ENCODE measurements around the gene PALB2. TPM values are rescaled to one million over a fixed set of nuclear protein-coding genes. Genes with fewer than 3 reads are reported as not detected.
"Not testable (repeated sequence)": the region's sequence is repeated elsewhere in the genome, so short reads cannot be mapped to it uniquely, and the experiment has no call there.

PALB2 gene
- polyA plus RNA-seq, 1 experiment, result 6.5 TPM

DNA sequence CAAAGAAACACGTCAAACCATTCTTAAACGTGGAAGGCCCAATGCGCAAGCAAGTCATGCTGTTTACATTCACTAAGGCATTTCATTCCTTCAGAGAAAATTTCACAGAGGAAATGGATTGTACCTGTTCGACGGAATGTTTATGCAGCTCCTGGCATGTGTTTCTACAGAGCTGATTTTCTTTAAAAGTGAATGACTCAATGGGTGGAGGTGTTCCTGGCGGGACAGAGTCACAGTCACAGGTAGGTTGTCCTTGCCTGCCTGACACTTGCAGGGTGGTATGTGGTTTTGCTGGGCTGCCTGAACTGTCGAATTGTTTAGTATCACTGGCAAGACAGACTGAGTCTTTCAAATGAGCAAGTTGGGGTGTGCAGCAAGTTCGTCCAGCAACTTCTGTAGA lies 11.6 kb downstream of the PALB2 start:
- Histone ChIP-seq H3K4me3 (ENCODE audit: low read depth, low read length) (no peak overlapping the region), H3K27me3 (ENCODE audit: control insufficient read depth, insufficient read depth, low read length) (no peaks in the 10 kb centered on the region), H3K9me3 (ENCODE audit: control insufficient read depth, insufficient read depth, low read length) (no peaks in the 10 kb centered on the region), H3K27ac (ENCODE audit: low read depth, low read length) (no peak overlapping the region)
- TF ChIP-seq CTCF (IDR thresholded peaks at IDR 0.05; ENCODE audit: low read depth, low read length), result no peak
- ChIA-PET CTCF (interaction anchor here (1.0 to 1.6 kb wide), 2 partner anchors 33 to 98 kb away, joined by 3 to 5 read pairs; no protein-coding TSS in a partner anchor), POLR2A (no interaction called here)
- DNase-seq (ENCODE audit: low read depth, low spot score), result no peak

GRCh38 chr16:23624092-23624491 lies 17.0 kb downstream of the PALB2 start:
- Histone ChIP-seq H3K9me3 (ENCODE audit: control insufficient read depth, insufficient read depth, low read length) (no peaks in the 10 kb centered on the region), H3K27ac (ENCODE audit: low read depth, low read length) (no peak overlapping the region), H3K4me3 (ENCODE audit: low read depth, low read length) (no peak overlapping the region), H3K27me3 (ENCODE audit: control insufficient read depth, insufficient read depth, low read length) (no peaks in the 10 kb centered on the region)
- CTCF ChIA-PET, result no interaction called here
- no peak for TF ChIP-seq CTCF (IDR thresholded peaks at IDR 0.05; ENCODE audit: low read depth, low read length)
- POLR2A ChIA-PET, result no interaction called here
- no peak for DNase-seq (ENCODE audit: low read depth, low spot score)

- H3K4me3 ChIP-seq (ENCODE audit: low read depth, low read length), result no peak overlapping the region
- ChIA-PET CTCF (no interaction called here), POLR2A (no interaction called here)
- H3K9me3 ChIP-seq (ENCODE audit: control insufficient read depth, insufficient read depth, low read length), result no peaks in the 10 kb centered on the region
- TF ChIP-seq CTCF (IDR thresholded peaks at IDR 0.05; ENCODE audit: low read depth, low read length), result no peak
- no peak overlapping the region for H3K27ac ChIP-seq (ENCODE audit: low read depth, low read length)
- DNase-seq (ENCODE audit: low read depth, low spot score), result no peak
- no peaks in the 10 kb centered on the region for H3K27me3 ChIP-seq (ENCODE audit: control insufficient read depth, insufficient read depth, low read length)
Measured at GRCh38 chr16:23615805-23616204, 25.3 kb downstream of the PALB2 start.

DNA sequence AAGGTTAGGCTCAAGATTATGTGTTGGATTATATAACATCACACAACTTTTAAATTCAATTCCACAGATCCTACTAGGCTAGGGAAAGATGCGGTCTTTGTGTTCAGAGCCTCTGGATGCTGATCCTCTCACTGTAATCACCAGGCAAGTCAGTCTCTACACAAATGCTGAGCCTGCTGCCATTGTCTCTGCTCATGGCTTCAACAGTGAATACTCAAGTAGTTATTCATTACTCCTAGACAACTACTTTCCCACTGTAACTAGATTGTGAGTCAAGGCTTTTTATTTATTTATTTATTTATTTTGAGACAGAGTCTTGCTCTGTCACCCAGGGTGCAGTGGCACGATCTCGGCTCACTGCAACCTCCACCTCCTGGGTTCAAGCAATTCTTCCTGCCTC lies 29.2 kb downstream of the PALB2 start:
- no peaks in the 10 kb centered on the region for H3K27me3 ChIP-seq (ENCODE audit: control insufficient read depth, insufficient read depth, low read length)
- CTCF ChIA-PET, result no interaction called here
- POLR2A ChIA-PET, result no interaction called here
- H3K27ac ChIP-seq (ENCODE audit: low read depth, low read length), result no peak overlapping the region
- no peaks in the 10 kb centered on the region for H3K9me3 ChIP-seq (ENCODE audit: control insufficient read depth, insufficient read depth, low read length)
- TF ChIP-seq CTCF (IDR thresholded peaks at IDR 0.05; ENCODE audit: low read depth, low read length), result no peak
- H3K4me3 ChIP-seq (ENCODE audit: low read depth, low read length), result no peak overlapping the region
- no peak for DNase-seq (ENCODE audit: low read depth, low spot score)

DNA sequence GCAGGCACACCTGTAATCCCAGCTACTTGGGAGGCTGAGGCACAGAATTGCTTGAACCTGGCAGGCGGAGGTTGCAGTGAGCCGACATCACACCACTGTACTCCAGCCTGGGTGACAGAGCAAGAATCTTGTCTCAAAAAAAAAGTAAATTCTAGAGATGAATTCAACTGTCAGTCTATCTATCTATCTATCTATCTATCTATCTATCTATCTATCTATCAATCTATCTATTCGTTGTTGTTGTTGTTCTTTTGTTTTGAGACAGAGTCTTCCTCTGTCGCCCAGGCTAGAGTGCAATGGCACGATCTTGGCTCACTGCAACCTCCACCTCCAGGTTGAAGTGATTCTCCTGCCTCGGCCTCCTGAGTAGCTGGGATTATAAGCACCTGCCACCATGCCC lies 30.2 kb downstream of the PALB2 start:
- H3K27me3 ChIP-seq (ENCODE audit: control insufficient read depth, insufficient read depth, low read length); POLR2A ChIA-PET; CTCF ChIA-PET: not testable (repeated sequence)

GRCh38 chr16:23609929-23610328 lies 31.2 kb downstream of the PALB2 start:
- POLR2A ChIA-PET, result no interaction called here
- TF ChIP-seq CTCF (IDR thresholded peaks at IDR 0.05; ENCODE audit: low read depth, low read length), result no peak
- CTCF ChIA-PET, result no interaction called here
- Histone ChIP-seq H3K9me3 (ENCODE audit: control insufficient read depth, insufficient read depth, low read length) (no peaks in the 10 kb centered on the region), H3K27ac (ENCODE audit: low read depth, low read length) (no peak overlapping the region), H3K27me3 (ENCODE audit: control insufficient read depth, insufficient read depth, low read length) (no peaks in the 10 kb centered on the region), H3K4me3 (ENCODE audit: low read depth, low read length) (no peak overlapping the region)
- no peak for DNase-seq (ENCODE audit: low read depth, low spot score)

More for the DNA sequence above, 30.2 kb downstream of the PALB2 start:
- H3K27ac ChIP-seq (ENCODE audit: low read depth, low read length); H3K9me3 ChIP-seq (ENCODE audit: control insufficient read depth, insufficient read depth, low read length); H3K4me3 ChIP-seq (ENCODE audit: low read depth, low read length); DNase-seq (ENCODE audit: low read depth, low spot score): not testable (repeated sequence)

Data from AG04450 (cell line).